Nephron (organoid): ENCODE measurements around the gene CTXN3.
"Not testable (repeated sequence)": the region's sequence is repeated elsewhere in the genome, so short reads cannot be mapped to it uniquely, and the experiment has no call there.

Experiments
- H3K27ac Mint-ChIP-seq, 3 experiments: 2 replicates each; pipeline ENCODE4 v1.8.0; 2020; ENCODE audit warnings: mixed read lengths in 3 of 3, mild to moderate bottlenecking in 2 of 3, moderate library complexity in 1 of 3
- H3K27me3 Mint-ChIP-seq: 2 replicates; pipeline ENCODE4 v1.8.0; 2021; ENCODE audit warnings: low read depth, mild to moderate bottlenecking, moderate library complexity, mixed read lengths
- H3K36me3 Mint-ChIP-seq: 2 replicates; pipeline ENCODE4 v1.8.0; 2020; ENCODE audit warnings: low read depth, mixed read lengths
- H3K4me1 Mint-ChIP-seq: 2 replicates; pipeline ENCODE4 v1.8.0; 2020; ENCODE audit warnings: mixed read lengths
- H3K4me3 Mint-ChIP-seq, 3 experiments: 2 replicates each; pipeline ENCODE4 v1.8.0; 2020; ENCODE audit warnings: mild to moderate bottlenecking in 3 of 3, mixed read lengths in 3 of 3, moderate library complexity in 2 of 3
- H3K9me3 Mint-ChIP-seq: 2 replicates; pipeline ENCODE4 v1.8.0; 2020; ENCODE audit warnings: mixed read lengths
- TF ChIP-seq, protein P1 (sequence below), 3 experiments: fragments of 200-600 bp; sonication (generic); IDR thresholded peaks; one replicate each; pipeline ENCODE4 v1.5.0; 2021; ENCODE audit warnings: antibody characterized with exemption in 3 of 3; ENCODE audit not compliant: unreplicated experiment in 3 of 3

The CTXN3 gene

DNA sequence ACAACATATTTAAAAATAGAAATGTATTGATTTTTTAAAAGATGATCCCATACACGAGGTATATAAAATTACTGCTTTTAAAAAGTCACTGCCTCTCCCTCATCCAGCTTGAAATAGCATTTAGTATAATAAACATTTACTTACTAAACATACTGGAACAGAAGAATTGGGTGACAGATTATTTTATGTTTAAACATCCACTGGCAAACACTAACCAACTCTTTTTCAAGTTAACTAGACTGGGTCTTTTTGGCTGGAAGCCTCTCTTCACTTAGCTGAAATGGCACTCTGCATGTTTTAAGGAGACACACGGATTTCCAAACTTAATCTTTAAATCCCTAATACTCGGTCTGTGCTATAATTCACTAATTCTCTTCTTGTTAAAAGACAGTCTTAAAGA lies 19.0 kb downstream of the CTXN3 start:
- Mint-ChIP-seq H3K27me3 (no peaks in the 10 kb centered on the region), H3K27ac (peak overlapping the region in 1 of 3 experiments; percentile 13), H3K4me3 (no peak overlapping the region), H3K4me1 (peaks cover 27% of the 10 kb centered on the region), H3K36me3 (no peaks in the 10 kb centered on the region), H3K9me3 (no peaks in the 10 kb centered on the region)
- TF ChIP-seq, protein P1, sequence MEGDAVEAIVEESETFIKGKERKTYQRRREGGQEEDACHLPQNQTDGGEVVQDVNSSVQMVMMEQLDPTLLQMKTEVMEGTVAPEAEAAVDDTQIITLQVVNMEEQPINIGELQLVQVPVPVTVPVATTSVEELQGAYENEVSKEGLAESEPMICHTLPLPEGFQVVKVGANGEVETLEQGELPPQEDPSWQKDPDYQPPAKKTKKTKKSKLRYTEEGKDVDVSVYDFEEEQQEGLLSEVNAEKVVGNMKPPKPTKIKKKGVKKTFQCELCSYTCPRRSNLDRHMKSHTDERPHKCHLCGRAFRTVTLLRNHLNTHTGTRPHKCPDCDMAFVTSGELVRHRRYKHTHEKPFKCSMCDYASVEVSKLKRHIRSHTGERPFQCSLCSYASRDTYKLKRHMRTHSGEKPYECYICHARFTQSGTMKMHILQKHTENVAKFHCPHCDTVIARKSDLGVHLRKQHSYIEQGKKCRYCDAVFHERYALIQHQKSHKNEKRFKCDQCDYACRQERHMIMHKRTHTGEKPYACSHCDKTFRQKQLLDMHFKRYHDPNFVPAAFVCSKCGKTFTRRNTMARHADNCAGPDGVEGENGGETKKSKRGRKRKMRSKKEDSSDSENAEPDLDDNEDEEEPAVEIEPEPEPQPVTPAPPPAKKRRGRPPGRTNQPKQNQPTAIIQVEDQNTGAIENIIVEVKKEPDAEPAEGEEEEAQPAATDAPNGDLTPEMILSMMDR (IDR thresholded peaks at IDR 0.05; ENCODE audit: unreplicated experiment in 3 of 3): no peak

- Mint-ChIP-seq H3K27ac (no peak overlapping the region), H3K27me3 (no peaks in the 10 kb centered on the region), H3K4me3 (no peak overlapping the region), H3K9me3 (peaks cover 10% of the 10 kb centered on the region), H3K4me1 (peaks cover 15% of the 10 kb centered on the region), H3K36me3 (no peaks in the 10 kb centered on the region)
- TF ChIP-seq, protein P1 (IDR thresholded peaks at IDR 0.05; ENCODE audit: unreplicated experiment in 3 of 3): no peak
Observed at GRCh38 chr5:127671218-127671617, 22.3 kb downstream of the CTXN3 start.

- no peak overlapping the region for H3K27ac Mint-ChIP-seq
- no peaks in the 10 kb centered on the region for H3K27me3 Mint-ChIP-seq
- no peak overlapping the region for H3K4me3 Mint-ChIP-seq
- TF ChIP-seq, protein P1 (IDR thresholded peaks at IDR 0.05; ENCODE audit: unreplicated experiment in 3 of 3): no peak
- H3K9me3 Mint-ChIP-seq: peaks cover 10% of the 10 kb centered on the region
- no peaks in the 10 kb centered on the region for H3K36me3 Mint-ChIP-seq
- H3K4me1 Mint-ChIP-seq: peaks cover 2% of the 10 kb centered on the region
Observed at GRCh38 chr5:127673117-127673800, 24.4 kb downstream of the CTXN3 start.

- H3K27ac Mint-ChIP-seq, H3K4me3 Mint-ChIP-seq, H3K4me1 Mint-ChIP-seq, H3K27me3 Mint-ChIP-seq, H3K36me3 Mint-ChIP-seq: not testable (repeated sequence)
- H3K9me3 Mint-ChIP-seq: peaks cover 12% of the 10 kb centered on the region
Observed at GRCh38 chr5:127676951-127677350, 28.1 kb downstream of the CTXN3 start.

- not testable (repeated sequence) for H3K4me3 Mint-ChIP-seq, H3K27me3 Mint-ChIP-seq, H3K27ac Mint-ChIP-seq, H3K36me3 Mint-ChIP-seq, H3K4me1 Mint-ChIP-seq
- H3K9me3 Mint-ChIP-seq: peaks cover 23% of the 10 kb centered on the region
Observed at GRCh38 chr5:127679691-127680330, 30.9 kb downstream of the CTXN3 start.

DNA sequence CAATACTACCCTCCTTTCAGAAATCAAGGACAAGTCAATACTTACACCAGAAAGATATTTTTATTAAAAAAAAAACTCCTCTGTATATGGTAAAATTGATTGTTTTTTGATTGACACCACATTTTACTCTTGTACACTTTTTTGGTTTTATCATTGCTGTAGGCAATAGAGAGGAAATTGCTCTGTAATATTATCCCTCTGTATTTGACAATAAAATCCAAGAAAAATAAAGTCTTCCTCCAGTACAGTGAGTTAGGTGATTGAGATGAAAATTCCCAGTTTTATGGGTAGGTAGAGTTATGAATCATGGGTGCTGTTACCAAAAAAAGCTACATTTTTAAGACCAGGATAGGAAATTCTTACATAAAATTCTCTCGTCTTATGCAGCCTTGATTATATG lies 31.7 kb downstream of the CTXN3 start:
- Mint-ChIP-seq H3K4me3 (no peak overlapping the region), H3K27ac (no peak overlapping the region), H3K4me1 (peaks cover 14% of the 10 kb centered on the region), H3K27me3 (no peaks in the 10 kb centered on the region), H3K36me3 (no peaks in the 10 kb centered on the region), H3K9me3 (peaks cover 18% of the 10 kb centered on the region)
- TF ChIP-seq, protein P1 (IDR thresholded peaks at IDR 0.05; ENCODE audit: unreplicated experiment in 3 of 3): no peak

DNA sequence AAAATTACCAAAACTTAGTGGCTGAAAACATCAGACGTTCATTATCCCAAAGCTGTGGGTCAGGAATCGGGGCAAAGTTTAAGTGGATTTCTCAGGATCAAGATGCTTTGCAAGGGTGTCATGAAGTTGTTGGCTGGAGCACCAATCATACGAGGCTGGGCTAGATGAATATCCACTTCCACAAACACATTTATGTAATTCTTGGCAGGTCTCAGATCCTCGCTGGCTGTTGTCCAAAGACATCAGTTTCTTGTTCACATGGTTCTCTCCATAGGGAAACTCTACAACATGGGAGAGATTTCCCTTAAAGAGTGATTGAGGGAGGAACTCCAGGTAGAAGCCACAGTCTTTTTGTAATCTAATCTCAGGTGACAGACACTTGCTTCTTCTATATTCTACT lies 34.1 kb downstream of the CTXN3 start:
- no peaks in the 10 kb centered on the region for H3K36me3 Mint-ChIP-seq
- no peak overlapping the region for H3K27ac Mint-ChIP-seq
- TF ChIP-seq, protein P1 (IDR thresholded peaks at IDR 0.05; ENCODE audit: unreplicated experiment in 3 of 3): no peak
- H3K4me1 Mint-ChIP-seq: peaks cover 16% of the 10 kb centered on the region
- no peak overlapping the region for H3K4me3 Mint-ChIP-seq
- no peaks in the 10 kb centered on the region for H3K27me3 Mint-ChIP-seq
- H3K9me3 Mint-ChIP-seq: peaks cover 15% of the 10 kb centered on the region
